Hepatocyte (in vitro differentiated cells): ENCODE data around the gene CEP112. TPM values are rescaled to one million over a fixed set of nuclear protein-coding genes. Genes with fewer than 3 reads are reported as not detected.

Experiments
- DNase-seq: peaks from one replicate; pipeline ENCODE4 v3.0.0-alpha.2; 2016; ENCODE audit warnings: low spot score
- H2AFZ ChIP-seq: fragments of 200-600 bp; sonication (generic); 2 replicates; pipeline ENCODE4 v1.6.0; 2016; ENCODE audit warnings: antibody characterized with exemption, mild to moderate bottlenecking
- H3K27ac ChIP-seq: fragments of 200-600 bp; sonication (generic); 2 replicates; pipeline ENCODE4 v1.5.1; 2016; ENCODE audit warnings: mild to moderate bottlenecking
- H3K27me3 ChIP-seq: fragments of 200-600 bp; sonication (generic); 2 replicates; pipeline ENCODE4 v1.6.1; 2016
- H3K36me3 ChIP-seq: fragments of 200-600 bp; sonication (generic); replicated peaks from 2 replicates; pipeline ENCODE4 v1.5.1; 2016; ENCODE audit warnings: low read depth; ENCODE audit not compliant: insufficient read depth
- H3K4me1 ChIP-seq: fragments of 200-600 bp; sonication (generic); 2 replicates; pipeline ENCODE4 v1.5.1; 2016; ENCODE audit warnings: mild to moderate bottlenecking, moderate library complexity; ENCODE audit not compliant: insufficient read depth
- H3K4me2 ChIP-seq: fragments of 200-600 bp; sonication (generic); 2 replicates; pipeline ENCODE4 v1.6.0; 2016
- H3K4me3 ChIP-seq: fragments of 200-600 bp; sonication (generic); 2 replicates; pipeline ENCODE4 v1.5.1; 2016; ENCODE audit warnings: mild to moderate bottlenecking
- H3K79me2 ChIP-seq: fragments of 200-600 bp; sonication (generic); 2 replicates; pipeline ENCODE4 v1.6.0; 2017; ENCODE audit warnings: mild to moderate bottlenecking
- H3K9me2 ChIP-seq: fragments of 200-600 bp; sonication (generic); replicated peaks from 2 replicates; pipeline ENCODE4 v1.6.0; 2017; ENCODE audit warnings: mild to moderate bottlenecking; ENCODE audit not compliant: insufficient read depth
- H3K9me3 ChIP-seq: fragments of 200-600 bp; sonication (generic); 2 replicates; pipeline ENCODE4 v1.5.1; 2016; ENCODE audit warnings: low read depth, mild to moderate bottlenecking
- H4K20me1 ChIP-seq: fragments of 200-600 bp; sonication (generic); 2 replicates; pipeline ENCODE4 v1.6.0; 2016; ENCODE audit warnings: mild to moderate bottlenecking; ENCODE audit not compliant: insufficient read depth, poor library complexity, severe bottlenecking
- CTCF ChIP-seq: fragments of 200-600 bp; sonication (generic); IDR thresholded peaks from 2 replicates; pipeline ENCODE4 v1.5.1; 2016; ENCODE audit warnings: antibody characterized with exemption, mild to moderate bottlenecking; ENCODE audit not compliant: poor library complexity
- EZH2 ChIP-seq: fragments of 200-600 bp; sonication (generic); IDR thresholded peaks from 2 replicates; pipeline ENCODE4 v1.6.1; 2016; ENCODE audit warnings: antibody characterized with exemption, mild to moderate bottlenecking, borderline replicate concordance
- EZH2phosphoT487 ChIP-seq: fragments of 200-600 bp; sonication (generic); IDR thresholded peaks from one replicate; pipeline ENCODE4 v1.6.1; 2018; ENCODE audit warnings: antibody characterized with exemption, mild to moderate bottlenecking, low read depth, moderate library complexity; ENCODE audit not compliant: unreplicated experiment, severe bottlenecking
- WGBS: methylation state at CpG from one replicate; pipeline ENCODE4 v1.1.6; 2016; ENCODE audit warnings: low lambda C conversion rate; ENCODE audit errors: missing lambda C conversion rate; 5-methylcytosine and 5-hydroxymethylcytosine counted together
- polyA plus RNA-seq: library from polyadenylated mRNA; unstranded; fragments of >200 nt; fragmentation: Nextera tagmentation; extraction: Ambion mirVana; gene quantifications from 2 replicates; pipeline ENCODE4 v1.2.1, GENCODE V29; 2016
- total RNA-seq: library from RNA; depleted of rRNA; stranded (reverse); fragments of >200 nt; gene quantifications from 2 replicates; pipeline ENCODE4 v1.2.3, GENCODE V29; 2014

Gene CEP112
- total and polyA plus RNA-seq, 2 experiments from 2014 or later = 7.1 to 9.7 TPM

GRCh38 chr17:65918500-65918899, 273.4 kb downstream of the CEP112 start:
- Histone ChIP-seq H3K4me2 (peak overlapping the region; percentile 6), H4K20me1 (no peaks in the 10 kb centered on the region), H3K9me3 (no peaks in the 10 kb centered on the region), H3K79me2 (no peaks in the 10 kb centered on the region), H3K36me3 (no peaks in the 10 kb centered on the region), H3K4me1 (peaks cover 7% of the 10 kb centered on the region), H3K9me2 (no peaks in the 10 kb centered on the region), H2AFZ (no peak overlapping the region), H3K27me3 (no peaks in the 10 kb centered on the region), H3K4me3 (no peak overlapping the region), H3K27ac (peak overlapping the region; percentile 0)
- DNase-seq = no peak
- TF ChIP-seq CTCF (no peak), EZH2phosphoT487 (no peak), EZH2 (no peak)
- 59% methylated on average over 1 of the region's 1 CpG for WGBS

DNA sequence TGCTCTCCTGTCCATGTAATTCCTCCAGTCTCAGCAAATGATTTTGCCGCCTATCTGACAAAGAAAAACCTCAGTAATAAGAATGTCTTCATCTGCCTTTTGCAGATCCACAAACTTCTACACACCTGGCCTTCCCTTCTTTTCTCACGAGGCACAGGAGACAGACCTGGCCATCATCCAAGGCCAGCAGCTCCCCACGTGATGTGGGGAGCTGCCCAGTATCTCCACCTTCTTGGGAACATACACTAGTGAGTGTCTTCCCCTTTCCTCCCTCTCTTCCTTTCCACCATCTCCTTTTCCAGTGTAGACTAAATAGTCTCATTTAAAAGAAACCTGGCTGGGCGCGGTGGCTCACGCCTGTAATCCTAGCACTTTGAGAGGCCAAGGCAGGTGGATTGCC, 274.4 kb downstream of the CEP112 start:
- H4K20me1 ChIP-seq = no peaks in the 10 kb centered on the region
- WGBS = 91% methylated on average over 6 of the region's 6 CpGs
- no peaks in the 10 kb centered on the region for H3K9me3 ChIP-seq
- H3K9me2 ChIP-seq = no peaks in the 10 kb centered on the region
- no peaks in the 10 kb centered on the region for H3K79me2 ChIP-seq
- H2AFZ ChIP-seq = no peak overlapping the region
- H3K4me1 ChIP-seq = peaks cover 7% of the 10 kb centered on the region
- no peaks in the 10 kb centered on the region for H3K27me3 ChIP-seq
- no peak for DNase-seq
- no peaks in the 10 kb centered on the region for H3K36me3 ChIP-seq
- no peak overlapping the region for H3K4me3 ChIP-seq
- no peak overlapping the region for H3K27ac ChIP-seq
- TF ChIP-seq CTCF (no peak), EZH2phosphoT487 (no peak), EZH2 (no peak)
- H3K4me2 ChIP-seq = no peak overlapping the region

DNA sequence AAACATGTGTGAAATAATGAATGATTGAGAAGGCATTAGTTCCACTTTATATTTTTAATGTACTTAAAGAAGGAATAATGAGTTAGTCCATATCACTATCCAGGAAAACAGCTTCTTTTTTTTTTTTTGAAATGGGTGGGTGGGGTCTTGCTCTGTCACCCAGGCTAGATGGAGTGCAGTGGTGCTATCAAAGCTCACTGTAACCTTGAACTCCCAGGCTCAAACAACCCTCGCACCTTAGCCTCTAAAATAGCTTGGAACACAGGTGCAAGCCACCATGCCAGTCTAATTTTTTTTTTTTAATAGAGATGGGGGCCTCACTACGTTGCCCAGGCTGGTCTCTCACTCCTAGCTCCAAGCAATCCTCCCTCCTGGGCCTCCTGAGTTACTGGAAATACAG, 275.5 kb downstream of the CEP112 start:
- no peaks in the 10 kb centered on the region for H3K9me3 ChIP-seq
- H3K27ac ChIP-seq = no peak overlapping the region
- 97% methylated on average over 2 of the region's 2 CpGs for WGBS
- H2AFZ ChIP-seq = no peak overlapping the region
- no peak overlapping the region for H3K4me2 ChIP-seq
- H3K27me3 ChIP-seq = no peaks in the 10 kb centered on the region
- no peak for DNase-seq
- no peaks in the 10 kb centered on the region for H4K20me1 ChIP-seq
- no peak overlapping the region for H3K4me3 ChIP-seq
- H3K4me1 ChIP-seq = peaks cover 7% of the 10 kb centered on the region
- TF ChIP-seq EZH2phosphoT487 (no peak), CTCF (no peak), EZH2 (no peak)
- H3K79me2 ChIP-seq = no peaks in the 10 kb centered on the region
- H3K36me3 ChIP-seq = no peaks in the 10 kb centered on the region
- H3K9me2 ChIP-seq = no peaks in the 10 kb centered on the region

DNA sequence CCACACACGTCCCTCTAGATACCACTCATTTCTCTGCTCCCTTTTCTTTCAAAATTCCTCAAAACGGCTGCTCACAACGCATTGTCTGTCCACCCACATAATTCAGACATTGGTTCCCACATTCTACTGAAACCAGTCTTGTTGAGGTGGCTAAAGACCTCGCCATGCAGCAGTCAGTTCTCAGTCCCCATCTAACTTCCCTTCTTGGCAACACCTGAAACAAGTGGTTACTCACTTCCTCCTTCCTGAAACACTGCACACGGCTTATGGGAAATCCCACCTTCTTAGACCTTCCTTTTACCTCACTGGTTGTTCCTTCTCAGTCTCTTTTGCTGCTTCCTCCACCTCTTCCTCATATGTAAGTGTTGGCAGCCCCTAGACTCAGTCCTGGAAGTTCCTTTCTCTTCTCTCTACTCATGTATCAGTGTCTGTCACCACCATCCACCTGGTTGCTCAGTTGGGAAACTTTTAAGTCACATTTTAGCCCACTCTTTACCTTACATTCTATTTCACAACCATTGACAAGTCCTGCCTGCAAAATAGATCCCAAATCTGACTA, 277.1 kb downstream of the CEP112 start:
- Histone ChIP-seq H3K79me2 (no peaks in the 10 kb centered on the region), H3K9me3 (no peaks in the 10 kb centered on the region), H3K27ac (no peak overlapping the region), H3K36me3 (no peaks in the 10 kb centered on the region), H2AFZ (no peak overlapping the region), H3K27me3 (no peaks in the 10 kb centered on the region), H3K4me2 (no peak overlapping the region), H3K4me3 (no peak overlapping the region), H3K4me1 (peaks cover 7% of the 10 kb centered on the region), H3K9me2 (no peaks in the 10 kb centered on the region), H4K20me1 (no peaks in the 10 kb centered on the region)
- no peak for TF ChIP-seq EZH2phosphoT487
- no peak for TF ChIP-seq EZH2
- TF ChIP-seq CTCF = no peak
- 93% methylated on average over 5 of the region's 5 CpGs for WGBS
- DNase-seq = no peak
